Thyroid gland (tissue), 4 donors: Measurements from ENCODE around the gene TSC22D4. TPM values are rescaled to one million over a fixed set of nuclear protein-coding genes. Genes with fewer than 3 reads are reported as not detected.
"Not testable (repeated sequence)": the region's sequence is repeated elsewhere in the genome, so short reads cannot be mapped to it uniquely, and the experiment has no call there.

Source experiments
- DNase-seq, 2 donors: peaks; one replicate each; pipeline ENCODE4 v3.0.0-alpha.2; 2019
- H3K27ac ChIP-seq, 3 donors: fragments of 200-600 bp; sonication (generic); 1 replicate in 2 of 3; 2 replicates in 1 of 3; pipeline ENCODE4 v1.5.1; 2016 to 2019; ENCODE audit warnings: mild to moderate bottlenecking in 1 of 3, moderate library complexity in 1 of 3
- H3K27me3 ChIP-seq: fragments of 200-600 bp; sonication (generic); one replicate; pipeline ENCODE4 v1.5.1; 2019
- H3K36me3 ChIP-seq, 2 donors: fragments of 200-600 bp; sonication (generic); one replicate each; pipeline ENCODE4 v1.5.1; 2016 to 2019
- H3K4me1 ChIP-seq, 2 donors: fragments of 200-600 bp; sonication (generic); one replicate each; pipeline ENCODE4 v1.5.1; 2017 to 2019
- H3K4me3 ChIP-seq, 3 donors: fragments of 200-600 bp; sonication (generic); replicated peaks in 1 of 3; 1 replicate in 2 of 3; 2 replicates in 1 of 3; pipeline ENCODE4 v1.5.1; 2016; ENCODE audit warnings: mild to moderate bottlenecking in 1 of 3
- H3K9me3 ChIP-seq: fragments of 200-600 bp; sonication (generic); one replicate; pipeline ENCODE4 v1.5.1; 2017
- POLR2A ChIP-seq, 2 donors: fragments of 450-650 bp; IDR thresholded peaks; one replicate each; pipeline ENCODE4 v1.6.1; 2017; ENCODE audit warnings: antibody characterized with exemption in 2 of 2, mild to moderate bottlenecking in 2 of 2, moderate library complexity in 1 of 2
- WGBS, 2 donors: methylation state at CpG; one replicate each; pipeline ENCODE4 v1.1.5; 2017; 5-methylcytosine and 5-hydroxymethylcytosine counted together
- intact Hi-C: fragments of 100-400 bp; cut with DNase I; formaldehyde crosslinking; loops from one replicate; pipeline ENCODE4 v1.15.1; 2023
- total RNA-seq, 4 donors: library from RNA; depleted of rRNA; stranded (reverse); fragments of >200 nt; gene quantifications; one replicate each; pipeline ENCODE4 v1.2.3, GENCODE V29; 2016
- TF ChIP-seq, protein P1 (sequence below), 6 experiments: fragments of 200-600 bp in 3 of 6; fragments of 450-650 bp in 3 of 6; sonication (generic) in 3 of 6; IDR thresholded peaks; one replicate each; pipeline ENCODE4 v1.5.1; 2016 to 2019; ENCODE audit warnings: antibody characterized with exemption in 6 of 6, mild to moderate bottlenecking in 2 of 6, inconsistent platforms in 1 of 6, moderate library complexity in 1 of 6

Gene TSC22D4
- total RNA-seq, 4 donors from 2014 or later = 22.7 to 37.8 (median 27.9) TPM

DNA sequence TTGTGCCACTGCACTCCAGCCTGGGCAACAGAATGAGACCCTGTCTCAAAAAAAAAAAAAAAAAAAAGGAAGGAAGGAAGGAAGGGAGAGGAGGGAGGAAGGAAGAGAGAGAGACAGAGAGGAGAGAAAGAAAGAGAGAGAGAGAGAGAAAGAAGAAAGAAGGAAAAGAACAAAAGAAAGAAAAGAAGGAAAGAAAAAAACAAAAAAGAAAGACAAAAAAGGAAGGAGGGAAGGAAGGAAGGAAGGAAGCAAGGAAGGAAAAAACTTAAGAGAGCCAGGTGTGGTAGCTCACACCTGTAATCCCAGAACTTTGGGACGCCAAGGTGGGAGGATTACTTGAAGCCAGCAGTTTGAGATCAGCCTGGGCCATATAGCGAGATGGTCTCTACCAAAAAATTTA lies 14.2 kb downstream of the TSC22D4 start:
- Histone ChIP-seq H3K4me1 (peaks cover 18 to 32% of the 10 kb centered on the region in 2 donors), H3K36me3 (peaks cover 0 to 5% of the 10 kb centered on the region in 2 donors), H3K27ac (no peak overlapping the region), H3K4me3 (no peak overlapping the region), H3K9me3 (no peaks in the 10 kb centered on the region), H3K27me3 (no peaks in the 10 kb centered on the region)
- intact Hi-C loops = loop anchor here (10.0 kb wide), 2 partner anchors 220 to 260 kb away; partner anchors contain the start of gene EPO
- no peak for DNase-seq
- TF ChIP-seq POLR2A (IDR thresholded peaks at IDR 0.05) = no peak
- TF ChIP-seq, protein P1, sequence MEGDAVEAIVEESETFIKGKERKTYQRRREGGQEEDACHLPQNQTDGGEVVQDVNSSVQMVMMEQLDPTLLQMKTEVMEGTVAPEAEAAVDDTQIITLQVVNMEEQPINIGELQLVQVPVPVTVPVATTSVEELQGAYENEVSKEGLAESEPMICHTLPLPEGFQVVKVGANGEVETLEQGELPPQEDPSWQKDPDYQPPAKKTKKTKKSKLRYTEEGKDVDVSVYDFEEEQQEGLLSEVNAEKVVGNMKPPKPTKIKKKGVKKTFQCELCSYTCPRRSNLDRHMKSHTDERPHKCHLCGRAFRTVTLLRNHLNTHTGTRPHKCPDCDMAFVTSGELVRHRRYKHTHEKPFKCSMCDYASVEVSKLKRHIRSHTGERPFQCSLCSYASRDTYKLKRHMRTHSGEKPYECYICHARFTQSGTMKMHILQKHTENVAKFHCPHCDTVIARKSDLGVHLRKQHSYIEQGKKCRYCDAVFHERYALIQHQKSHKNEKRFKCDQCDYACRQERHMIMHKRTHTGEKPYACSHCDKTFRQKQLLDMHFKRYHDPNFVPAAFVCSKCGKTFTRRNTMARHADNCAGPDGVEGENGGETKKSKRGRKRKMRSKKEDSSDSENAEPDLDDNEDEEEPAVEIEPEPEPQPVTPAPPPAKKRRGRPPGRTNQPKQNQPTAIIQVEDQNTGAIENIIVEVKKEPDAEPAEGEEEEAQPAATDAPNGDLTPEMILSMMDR (IDR thresholded peaks at IDR 0.05) = no peak
- WGBS, 2 donors = 90 to 94% methylated on average over 2 of the region's 2 CpGs

DNA sequence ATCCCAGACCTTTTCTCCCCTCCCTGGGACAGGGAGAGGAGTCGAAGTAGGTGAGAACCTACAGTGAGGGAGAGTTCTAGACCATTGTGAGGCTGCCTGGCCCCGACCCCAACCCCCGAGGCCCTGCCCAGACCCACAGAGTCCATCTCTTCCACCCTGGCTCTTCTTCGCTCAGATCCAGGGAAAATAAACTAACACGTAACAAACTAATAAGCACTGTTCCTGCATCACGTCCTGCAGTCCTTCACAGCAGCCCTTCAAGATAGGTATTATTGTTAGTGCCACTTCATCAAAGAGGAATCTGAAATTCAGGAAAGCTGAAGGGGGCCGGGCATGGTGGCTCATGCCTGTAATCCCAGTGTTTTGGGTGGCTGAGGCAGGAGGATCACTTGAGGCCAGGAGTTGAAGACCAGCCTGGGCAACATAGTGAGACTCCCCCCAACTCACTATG lies 14.8 kb downstream of the TSC22D4 start, which contains the start of gene SPACDR:
Gene SPACDR, minus strand, starts transcription at position 51 of the 451 bp plus-strand sequence. CDS start 235 bp downstream, outside the sequence.
- DNase-seq = no peak
- Histone ChIP-seq H3K36me3 (peaks cover 0 to 5% of the 10 kb centered on the region in 2 donors), H3K27me3 (no peaks in the 10 kb centered on the region), H3K4me3 (no peak within 1 kb of the TSS), H3K27ac (no peak within 1 kb of the TSS), H3K9me3 (no peaks in the 10 kb centered on the region), H3K4me1 (peaks cover 18 to 26% of the 10 kb centered on the region in 2 donors)
- 73% methylated on average over 7 of the region's 7 CpGs for WGBS, 2 donors
- no peak for TF ChIP-seq POLR2A (IDR thresholded peaks at IDR 0.05)
- TF ChIP-seq, protein P1 (IDR thresholded peaks at IDR 0.05) = no peak
- intact Hi-C loops = loop anchor here (10.0 kb wide), 2 partner anchors 221 to 261 kb away; partner anchors contain the start of gene EPO

DNA sequence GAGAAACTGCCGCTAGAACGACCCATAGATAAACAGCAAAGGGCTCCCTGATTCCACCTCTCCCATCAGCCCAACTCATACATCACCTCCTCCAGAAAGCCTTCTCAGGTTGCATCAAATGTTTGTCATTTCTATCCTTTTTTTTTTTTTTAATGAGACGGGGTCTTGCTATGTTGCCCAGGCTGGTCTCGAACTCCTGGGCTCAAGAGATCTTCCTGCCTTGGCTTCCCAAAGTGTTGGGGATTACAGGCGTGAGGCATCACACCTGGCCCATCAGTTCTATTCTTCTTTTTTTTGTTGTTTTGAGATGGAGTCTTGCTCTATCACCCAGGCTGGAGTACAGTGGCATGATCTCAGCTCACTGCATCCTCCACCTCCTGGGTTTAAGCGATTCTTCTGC lies 22.0 kb downstream of the TSC22D4 start:
- Histone ChIP-seq H3K4me1 (no peaks in the 10 kb centered on the region), H3K9me3 (no peaks in the 10 kb centered on the region), H3K36me3 (no peaks in the 10 kb centered on the region), H3K4me3 (no peak overlapping the region), H3K27ac (no peak overlapping the region), H3K27me3 (no peaks in the 10 kb centered on the region)
- DNase-seq = no peak
- no peak for TF ChIP-seq POLR2A (IDR thresholded peaks at IDR 0.05)
- TF ChIP-seq, protein P1 (IDR thresholded peaks at IDR 0.05) = no peak
- WGBS, 2 donors = 92 to 96% methylated on average over 6 of the region's 6 CpGs
- intact Hi-C loops = no loop called here

DNA sequence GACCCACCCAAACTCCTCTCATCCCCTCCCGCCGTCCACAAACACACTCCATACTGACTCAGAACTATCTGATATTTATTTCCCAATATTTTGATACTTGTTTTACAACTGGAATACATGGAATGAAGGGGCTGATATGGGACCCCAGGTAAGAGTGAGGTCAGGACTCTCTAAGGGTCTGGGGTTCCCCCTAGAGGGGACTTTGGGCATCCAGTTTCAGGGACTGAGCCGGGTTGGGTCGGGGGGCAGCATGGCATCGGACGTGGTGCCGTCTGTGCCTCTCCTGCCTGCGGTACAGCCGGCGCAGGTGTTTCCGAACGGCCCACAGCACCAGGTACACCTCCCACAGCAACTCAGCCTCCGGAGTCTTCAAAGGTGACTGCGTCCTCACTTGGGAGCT lies 22.5 kb downstream of the TSC22D4 start:
- no peaks in the 10 kb centered on the region for H3K36me3 ChIP-seq
- TF ChIP-seq, protein P1 (IDR thresholded peaks at IDR 0.05) = no peak
- no peak for TF ChIP-seq POLR2A (IDR thresholded peaks at IDR 0.05)
- no peaks in the 10 kb centered on the region for H3K9me3 ChIP-seq
- intact Hi-C loops = no loop called here
- DNase-seq = no peak
- WGBS, 2 donors = 87 to 91% methylated on average over 14 of the region's 14 CpGs
- H3K4me1 ChIP-seq = no peaks in the 10 kb centered on the region
- no peak overlapping the region for H3K27ac ChIP-seq
- H3K4me3 ChIP-seq = no peak overlapping the region
- H3K27me3 ChIP-seq = no peaks in the 10 kb centered on the region

DNA sequence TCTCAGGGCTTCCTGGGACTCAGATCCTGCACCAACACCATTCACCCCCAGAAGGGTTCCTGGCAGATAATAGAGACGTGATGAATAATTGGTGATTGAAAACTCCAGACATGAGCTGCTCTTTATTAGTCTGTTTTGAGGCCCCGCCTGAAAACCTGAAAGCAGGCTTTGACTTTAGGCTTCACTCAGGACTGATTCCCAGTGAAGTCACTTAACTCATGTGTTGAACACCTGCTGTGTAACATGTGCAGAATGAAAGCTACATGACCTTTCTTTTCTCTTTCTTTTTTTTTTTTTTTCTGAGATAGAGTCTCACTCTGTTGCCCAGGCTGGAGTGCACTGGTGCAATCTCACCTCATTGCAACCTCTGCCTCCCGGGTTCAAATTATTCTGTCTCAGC lies 23.8 kb downstream of the TSC22D4 start:
- Histone ChIP-seq H3K9me3 (no peaks in the 10 kb centered on the region), H3K4me1 (peaks cover 0 to 5% of the 10 kb centered on the region in 2 donors), H3K27me3 (no peaks in the 10 kb centered on the region), H3K36me3 (no peaks in the 10 kb centered on the region), H3K27ac (no peak overlapping the region), H3K4me3 (no peak overlapping the region)
- no peak for DNase-seq
- intact Hi-C loops = no loop called here
- TF ChIP-seq POLR2A (IDR thresholded peaks at IDR 0.05) = no peak
- TF ChIP-seq, protein P1 (IDR thresholded peaks at IDR 0.05) = no peak
- 91 to 92% methylated on average over 3 of the region's 3 CpGs for WGBS, 2 donors

DNA sequence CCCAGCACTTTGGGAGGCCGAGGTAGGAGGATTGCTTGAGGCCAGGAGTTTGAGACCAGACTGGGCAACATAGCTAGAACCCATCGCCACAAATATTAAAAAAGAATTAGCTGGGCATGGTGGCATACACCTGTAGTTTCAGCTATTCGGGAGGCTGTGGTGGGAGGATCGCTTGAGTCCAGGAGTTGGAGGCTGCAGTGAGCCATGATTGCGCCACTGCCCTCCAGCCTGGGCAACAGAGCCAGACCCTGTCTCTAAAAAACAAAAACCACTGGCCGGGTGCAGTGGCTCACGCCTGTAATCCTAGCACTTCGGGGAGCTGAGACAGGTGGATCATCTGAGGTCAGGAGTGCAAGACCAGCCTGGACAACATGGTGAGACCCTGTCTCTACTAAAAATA lies 25.2 kb downstream of the TSC22D4 start:
- H3K27me3 ChIP-seq, H3K4me3 ChIP-seq, intact Hi-C loops, DNase-seq, H3K27ac ChIP-seq, H3K9me3 ChIP-seq, H3K36me3 ChIP-seq: not testable (repeated sequence)
- WGBS, 2 donors = 93 to 95% methylated on average over 8 of the region's 8 CpGs
- peaks cover 10 to 12% of the 10 kb centered on the region in 2 donors for H3K4me1 ChIP-seq
